K562 (cell line): Measurements from ENCODE around the gene USP32. TPM values are rescaled to one million over a fixed set of nuclear protein-coding genes. Genes with fewer than 3 reads are reported as not detected.

ENCODE experiments used
- ATAC-seq: fragments of 200-7000 bp; cut with Tn5 transposase; 3 replicates; pipeline ENCODE4 v1.9.1; 2020; ENCODE audit warnings: moderate library complexity
- BruUV-seq: library from RNA; stranded (reverse); fragments of 400-500 nt; replicated peaks from 2 replicates; lab custom pipeline; 2021; lab: Mats Ljungman, UMichigan
- CTCF ChIA-PET: fragments of 300-600 bp; formaldehyde crosslinking; extraction: SDS; loops from one replicate; lab custom pipeline; 2021; ENCODE audit warnings: low intra/inter-chr PET ratio; lab: Yijun Ruan, JAX
- POLR2A ChIA-PET: fragments of 300-600, 350-650 bp; sonication (Branson Sonifier 250); formaldehyde crosslinking; extraction: SDS; loops from one replicate; lab custom pipeline; 2021; ENCODE audit warnings: antibody characterized with exemption, inconsistent platforms; lab: Yijun Ruan, JAX
- DNase-seq, 4 experiments: peaks; one replicate each; pipeline versions ENCODE4 v3.0.0 to v3.0.0-alpha.2; 2011 to 2018; ENCODE audit warnings: low spot score in 3 of 4, mixed read lengths in 3 of 4; ENCODE audit errors: extremely low read depth in 1 of 4
- FAIRE-seq: peaks from 2 replicates; lab custom pipeline; 2011; peaks lifted over from hg19 to GRCh38; lab: Jason Lieb, UNC
- H2AFZ ChIP-seq: 2 replicates; pipeline ENCODE4 v1.6.0; 2011; ENCODE audit warnings: low read depth, low read length, control low read depth, inconsistent platforms
- H3K27ac ChIP-seq: fragments of 200-600 bp; 3 replicates; pipeline ENCODE4 v1.8.0; 2011; ENCODE audit warnings: low read depth, mild to moderate bottlenecking, control low read depth, inconsistent platforms, low read length, moderate library complexity, mixed read lengths; ENCODE audit errors: extremely low read depth
- H3K27me3 ChIP-seq, 2 experiments: fragments of 300-600 bp in 1 of 2; 2 replicates in 1 of 2; 3 replicates in 1 of 2; pipeline versions ENCODE4 v1.6.0 to v1.8.0; 2011; ENCODE audit warnings: inconsistent platforms in 2 of 2, low read length in 2 of 2, mild to moderate bottlenecking in 1 of 2, mixed read lengths in 1 of 2, moderate library complexity in 1 of 2; ENCODE audit not compliant: control insufficient read depth in 2 of 2, insufficient read depth in 2 of 2
- H3K36me3 ChIP-seq: fragments of 300-600 bp; 3 replicates; pipeline ENCODE4 v1.8.0; 2011; ENCODE audit warnings: mild to moderate bottlenecking, low read length, inconsistent platforms; ENCODE audit not compliant: control insufficient read depth, insufficient read depth
- H3K4me1 ChIP-seq, 2 experiments: fragments of 200-600 bp in 1 of 2; replicated peaks in 1 of 2; 2 replicates in 1 of 2; 3 replicates in 1 of 2; pipeline versions ENCODE4 v1.5.1 to v1.8.0; 2011; ENCODE audit warnings: inconsistent platforms in 2 of 2, low read length in 2 of 2, mild to moderate bottlenecking in 1 of 2, mixed read lengths in 1 of 2, moderate library complexity in 1 of 2; ENCODE audit not compliant: control insufficient read depth in 2 of 2, insufficient read depth in 2 of 2
- H3K4me2 ChIP-seq: 2 replicates; pipeline ENCODE4 v1.6.1; 2011; ENCODE audit warnings: low read length, control low read depth, inconsistent platforms, mixed read lengths; ENCODE audit not compliant: insufficient read depth
- H3K4me3 ChIP-seq: fragments of 200-600 bp; sonication (generic), shearing (Covaris generic); 2 replicates; pipeline ENCODE4 v1.5.1; 2016; ENCODE audit warnings: control low read depth, inconsistent platforms
- H3K79me2 ChIP-seq: fragments of 200-600 bp; 3 replicates; pipeline ENCODE4 v1.8.0; 2011; ENCODE audit warnings: low read length, inconsistent platforms; ENCODE audit not compliant: control insufficient read depth, insufficient read depth
- H3K9ac ChIP-seq, 2 experiments: 2 replicates each; pipeline versions ENCODE4 v1.6.0 to v1.6.1; 2011; ENCODE audit warnings: low read depth in 2 of 2, low read length in 2 of 2, control low read depth in 1 of 2, inconsistent platforms in 1 of 2, mild to moderate bottlenecking in 1 of 2, mixed read lengths in 1 of 2; ENCODE audit not compliant: insufficient read depth in 1 of 2
- H3K9me1 ChIP-seq: one replicate; pipeline ENCODE4 v1.6.0; 2011; ENCODE audit warnings: inconsistent platforms, mild to moderate bottlenecking, low read length, moderate library complexity; ENCODE audit not compliant: control insufficient read depth, insufficient read depth
- H3K9me3 ChIP-seq: replicated peaks from 2 replicates; pipeline ENCODE4 v1.5.1; 2011; ENCODE audit warnings: low read depth, low read length, inconsistent platforms; ENCODE audit not compliant: control insufficient read depth, insufficient read depth
- H4K20me1 ChIP-seq: replicated peaks from 2 replicates; pipeline ENCODE4 v1.6.1; 2011; ENCODE audit warnings: low read length, inconsistent platforms, mixed read lengths; ENCODE audit not compliant: control insufficient read depth, insufficient read depth
- ARID1B ChIP-seq: fragments of 450-650 bp; IDR thresholded peaks from 2 replicates; pipeline ENCODE4 v1.6.1; 2016; ENCODE audit warnings: antibody characterized with exemption, mild to moderate bottlenecking, inconsistent platforms
- CREB3L1 ChIP-seq: fragments of 450-650 bp; IDR thresholded peaks from 2 replicates; pipeline ENCODE4 v1.6.1; 2014; ENCODE audit warnings: low read depth, mild to moderate bottlenecking, moderate library complexity, borderline replicate concordance
- DNMT1 ChIP-seq: fragments of 450-650 bp; IDR thresholded peaks from 2 replicates; pipeline ENCODE4 v1.6.1; 2016; ENCODE audit warnings: antibody characterized with exemption, mild to moderate bottlenecking
- E2F4 ChIP-seq: sonication (generic); formaldehyde crosslinking; IDR thresholded peaks from 2 replicates; pipeline ENCODE4 v1.8.0; 2022; ENCODE audit warnings: mild to moderate bottlenecking, low read depth, missing genetic modification reagents
- ETS2 ChIP-seq: IDR thresholded peaks from 2 replicates; pipeline ENCODE4 v1.6.1; 2016; ENCODE audit warnings: borderline replicate concordance, missing genetic modification characterization, mild to moderate bottlenecking, moderate library complexity, missing compliant biosample characterization; ENCODE audit not compliant: poor library complexity, severe bottlenecking
- FOXJ3 ChIP-seq: sonication (generic); formaldehyde crosslinking; IDR thresholded peaks from 2 replicates; pipeline ENCODE4 v1.4.0; 2020; ENCODE audit warnings: mild to moderate bottlenecking, missing genetic modification reagents
- MCM7 ChIP-seq, 2 experiments: fragments of 450-650 bp; IDR thresholded peaks; 2 replicates each; pipeline ENCODE4 v1.6.1; 2016 to 2018
- MTA1 ChIP-seq: fragments of 450-650 bp; IDR thresholded peaks from 2 replicates; pipeline ENCODE4 v1.6.1; 2017; ENCODE audit warnings: borderline replicate concordance
- MYC ChIP-seq, 2 experiments: fragments of 250-450 bp in 1 of 2; sonication (Bioruptor Pico) in 1 of 2; IDR thresholded peaks; 2 replicates each; pipeline versions ENCODE4 v1.5.1 to v1.6.1; 2012 to 2021; ENCODE audit warnings: low read depth in 2 of 2, borderline replicate concordance in 1 of 2, improper control_type of control experiment in 1 of 2, low read length in 1 of 2, mild to moderate bottlenecking in 1 of 2, moderate library complexity in 1 of 2
- NFIC ChIP-seq: fragments of 450-650 bp; IDR thresholded peaks from 2 replicates; pipeline ENCODE4 v1.6.1; 2017; ENCODE audit warnings: mild to moderate bottlenecking, inconsistent platforms
- NR2C1 ChIP-seq, 2 experiments: fragments of 450-650 bp; IDR thresholded peaks; 2 replicates each; pipeline ENCODE4 v1.6.1; 2017; ENCODE audit warnings: mild to moderate bottlenecking in 2 of 2, antibody characterized with exemption in 1 of 2, inconsistent platforms in 1 of 2, missing compliant biosample characterization in 1 of 2, missing genetic modification characterization in 1 of 2
- PCBP2 ChIP-seq: fragments of 200-400 bp; formaldehyde crosslinking; IDR thresholded peaks from 2 replicates; pipeline ENCODE4 v1.6.1; 2018; ENCODE audit warnings: low read length, low read depth, mild to moderate bottlenecking, moderate library complexity; ENCODE audit not compliant: poor library complexity, severe bottlenecking
- PHTF2 ChIP-seq: fragments of 250-450 bp; sonication (Bioruptor Pico); IDR thresholded peaks from 2 replicates; pipeline ENCODE4 v1.5.0; 2021; ENCODE audit warnings: mild to moderate bottlenecking
- SMARCA5 ChIP-seq: fragments of 450-650 bp; IDR thresholded peaks from 2 replicates; pipeline ENCODE4 v1.6.1; 2016
- TAL1 ChIP-seq: fragments of 450-650 bp; IDR thresholded peaks from 2 replicates; pipeline ENCODE4 v1.6.1; 2016; ENCODE audit warnings: mild to moderate bottlenecking
- TEAD4 ChIP-seq, 2 experiments: sonication (generic) in 1 of 2; formaldehyde crosslinking in 1 of 2; IDR thresholded peaks; 2 replicates each; pipeline versions ENCODE4 v1.6.1 to v1.8.0; 2012 to 2022; ENCODE audit warnings: borderline replicate concordance in 1 of 2, inconsistent platforms in 1 of 2, low read length in 1 of 2, mild to moderate bottlenecking in 1 of 2, missing genetic modification reagents in 1 of 2
- ZC3H11A ChIP-seq: IDR thresholded peaks from 2 replicates; pipeline ENCODE4 v1.6.1; 2012; ENCODE audit warnings: low read depth, low read length, improper control_type of control experiment
- ZNF551 ChIP-seq: fragments of 250-450 bp; sonication (Bioruptor Pico); IDR thresholded peaks from 2 replicates; pipeline ENCODE4 v1.5.0; 2021; ENCODE audit warnings: mild to moderate bottlenecking, moderate library complexity
- WGBS: fragments of 100-300 bp; shearing (Covaris generic); methylation state at CpG from one replicate; pipeline ENCODE4 v1.1.6; 2016; ENCODE audit warnings: low coverage, mixed read lengths; ENCODE audit not compliant: insufficient coverage; ENCODE audit errors: missing lambda C conversion rate; 5-methylcytosine and 5-hydroxymethylcytosine counted together
- in situ Hi-C: fragments of 300-500 bp; cut with MboI; formaldehyde crosslinking; loops from 4 replicates; pipeline ENCODE4 v1.15.0; 2018; ENCODE audit warnings: inconsistent platforms, mixed read lengths
- intact Hi-C: fragments of 100-400 bp; cut with micrococcal nuclease; formaldehyde crosslinking; loops from 2 replicates; pipeline ENCODE4 v1.14.2; 2022
- polyA plus RNA-seq, 8 experiments: library from polyadenylated mRNA; depleted of rRNA in 4 of 8; stranded (reverse) in 5 of 8; unstranded in 3 of 8; fragments of >200 nt; fragmentation: Nextera tagmentation in 2 of 8; fragmentation: Illumina TruSeq in 1 of 8; extraction: Ambion mirVana in 2 of 8; extraction: Trizol in 1 of 8; gene quantifications; 2 replicates each; pipeline versions ENCODE4 v1.2.1 to v1.2.3, GENCODE V29; 2011 to 2014; ENCODE audit warnings: inconsistent platforms in 1 of 8, missing spikeins in 1 of 8
- total RNA-seq, 7 experiments: library from RNA; depleted of rRNA in 6 of 7; stranded (reverse); fragments of >200 nt in 6 of 7; fragmentation: Illumina TruSeq in 2 of 7; extraction: Trizol in 2 of 7; gene quantifications; 2 replicates each; pipeline versions ENCODE4 v1.2.1 to v1.2.3, GENCODE V29; 2011 to 2021; ENCODE audit warnings: low replicate concordance in 1 of 7
- TF ChIP-seq, protein P1 (sequence below): fragments of 250-450 bp; sonication (Bioruptor Pico); IDR thresholded peaks from 2 replicates; pipeline ENCODE4 v1.6.1; 2021; ENCODE audit warnings: mild to moderate bottlenecking

USP32 gene
- total and polyA plus RNA-seq, 9 of the 15 experiments (the other 6 are each of a cell fraction or from before 2014, with no cell fraction given), result 18.0 to 69.3 (median 47.1) TPM

DNA sequence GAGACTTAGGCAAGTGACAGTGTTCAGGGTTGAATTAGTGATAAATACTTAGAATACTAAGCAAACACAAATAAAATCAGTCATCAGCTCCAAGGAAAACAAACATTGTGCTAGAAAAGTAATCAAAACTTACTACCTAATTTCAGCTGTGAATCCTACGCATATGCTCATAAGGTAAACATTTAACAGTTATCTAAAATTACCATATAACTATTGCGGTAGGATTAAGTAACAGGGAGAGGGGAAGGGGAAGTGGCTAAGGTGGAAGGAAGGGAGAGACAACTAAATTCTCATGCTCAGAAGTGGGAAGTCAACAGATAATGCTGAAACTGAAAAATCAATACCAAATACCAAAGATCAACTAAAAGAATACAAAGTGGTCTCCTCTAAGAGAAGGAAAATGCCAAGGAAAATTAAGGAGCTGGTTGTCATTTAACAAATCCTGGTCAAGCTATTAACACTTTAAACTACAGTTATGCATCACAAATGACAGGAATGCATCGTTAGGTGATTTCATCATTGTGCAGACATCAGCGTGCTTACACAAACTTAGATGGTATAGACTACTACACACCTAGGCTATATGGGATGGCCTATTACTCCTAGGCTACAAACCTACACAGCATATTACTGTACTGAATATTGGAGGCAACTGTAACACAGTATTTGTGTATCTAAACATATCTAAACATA lies 20.0 kb downstream of the USP32 start:
- BruUV-seq, result no TSS peak
- in situ Hi-C loops (no loop called here), intact Hi-C loops (no loop called here)
- DNase-seq (no peak), ATAC-seq (peak; percentile 69), FAIRE-seq (no peak)
- H3K9me3 ChIP-seq, result no peaks in the 10 kb centered on the region
- ChIA-PET POLR2A (interaction anchor here (0.6 to 1.7 kb wide), 4 partner anchors 10 to 16 kb away, joined by 3 to 7 read pairs (median 4); no protein-coding TSS in a partner anchor), CTCF (no interaction called here)
- peaks cover 15 to 17% of the 10 kb centered on the region in 2 experiments for H3K4me1 ChIP-seq
- peak overlapping the region; percentile 2; the same call in 1 of the 2 replicates for H3K4me2 ChIP-seq
- no peaks in the 10 kb centered on the region; a peak in 1 of 5 replicates for H3K27me3 ChIP-seq
- peak overlapping the region; percentile 6; the same call in 1 of the 3 replicates for H3K27ac ChIP-seq
- H3K4me3 ChIP-seq, result no peak overlapping the region
- no peaks in the 10 kb centered on the region for H3K9me1 ChIP-seq
- 6% methylated on average over 4 of the region's 4 CpGs for WGBS
- H3K36me3 ChIP-seq, result peaks cover 28% of the 10 kb centered on the region; the same call in 2 of the 3 replicates
- no peak overlapping the region for H2AFZ ChIP-seq
- H3K79me2 ChIP-seq, result peaks cover 77% of the 10 kb centered on the region
- H3K9ac ChIP-seq, result peak overlapping the region in 1 of 2 experiments; percentile 2; a peak in 1 of 4 replicates
- no peaks in the 10 kb centered on the region for H4K20me1 ChIP-seq
- TF ChIP-seq MCM7 (IDR thresholded peaks at IDR 0.05), result no peak
- no peak for TF ChIP-seq PHTF2 (CRISPR knock-in tag)
- no peak for TF ChIP-seq NR2C1 (IDR thresholded peaks at IDR 0.05)
- TF ChIP-seq NR2C1 (tag; IDR thresholded peaks at IDR 0.05), result no peak
- TF ChIP-seq FOXJ3 (CRISPR knock-in tag), result no peak
- no peak for TF ChIP-seq DNMT1
- peak; percentile 72 for TF ChIP-seq ARID1B
- peak; percentile 62; the same call in 1 of the 2 replicates for TF ChIP-seq TEAD4 (IDR thresholded peaks at IDR 0.05; ENCODE audit: low read length)
- TF ChIP-seq TEAD4 (CRISPR knock-in tag; IDR thresholded peaks at IDR 0.05; ENCODE audit: borderline replicate concordance), result no peak
- TF ChIP-seq CREB3L1, result no peak
- TF ChIP-seq ZNF551 (CRISPR knock-in tag), result no peak
- no peak; the same call in 1 of the 2 replicates for TF ChIP-seq MTA1
- no peak for TF ChIP-seq NFIC
- peak; percentile 30; the same call in 1 of the 2 replicates for TF ChIP-seq TAL1
- TF ChIP-seq ZC3H11A, result no peak
- TF ChIP-seq, protein P1, sequence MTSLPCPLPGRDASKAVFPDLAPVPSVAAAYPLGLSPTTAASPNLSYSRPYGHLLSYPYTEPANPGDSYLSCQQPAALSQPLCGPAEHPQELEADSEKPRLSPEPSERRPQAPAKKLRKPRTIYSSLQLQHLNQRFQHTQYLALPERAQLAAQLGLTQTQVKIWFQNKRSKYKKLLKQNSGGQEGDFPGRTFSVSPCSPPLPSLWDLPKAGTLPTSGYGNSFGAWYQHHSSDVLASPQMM, result no peak
- TF ChIP-seq PCBP2, result no peak
- TF ChIP-seq ETS2 (tag), result no peak
- TF ChIP-seq E2F4, result no peak
- no peak for TF ChIP-seq SMARCA5
- TF ChIP-seq MYC (IDR thresholded peaks at IDR 0.05; ENCODE audit: low read depth, low read length), result no peak
- no peak for TF ChIP-seq MYC (CRISPR knock-in tag; IDR thresholded peaks at IDR 0.05; ENCODE audit: borderline replicate concordance, low read depth)
